Gastroesophageal sphincter (tissue), 4 donors: ENCODE results near the gene PHPT1. TPM values are rescaled to one million over a fixed set of nuclear protein-coding genes. Genes with fewer than 3 reads are reported as not detected.

Experiments
- ATAC-seq: fragments of 150-250 bp; one replicate; pipeline ENCODE4 v1.9.1; 2016; ENCODE audit warnings: mild to moderate bottlenecking, moderate library complexity
- H3K27ac ChIP-seq, 4 donors: fragments of 200-600 bp; sonication (generic) in 3 of 4; 1 replicate in 3 of 4; 2 replicates in 1 of 4; pipeline ENCODE4 v1.5.1; 2016 to 2019
- H3K27me3 ChIP-seq: fragments of 200-600 bp; sonication (generic); one replicate; pipeline ENCODE4 v1.5.1; 2019
- H3K36me3 ChIP-seq, 2 donors: fragments of 200-600 bp; sonication (generic); one replicate each; pipeline ENCODE4 v1.5.1; 2019; ENCODE audit warnings: control low read depth in 1 of 2
- H3K4me1 ChIP-seq, 3 donors: fragments of 200-600 bp; sonication (generic); 1 replicate in 2 of 3; 2 replicates in 1 of 3; pipeline ENCODE4 v1.5.1; 2016 to 2019; ENCODE audit warnings: control low read depth in 2 of 3
- H3K4me3 ChIP-seq, 2 donors: fragments of 200-600 bp; sonication (generic); one replicate each; pipeline ENCODE4 v1.5.1; 2019; ENCODE audit warnings: mild to moderate bottlenecking in 1 of 2, moderate library complexity in 1 of 2
- H3K9me3 ChIP-seq, 3 donors: fragments of 200-600 bp; sonication (generic); one replicate each; pipeline ENCODE4 v1.5.1; 2017 to 2019; ENCODE audit warnings: control low read depth in 2 of 3
- EP300 ChIP-seq: sonication (generic); formaldehyde crosslinking; IDR thresholded peaks from one replicate; pipeline ENCODE4 v1.6.1; 2017; ENCODE audit warnings: antibody characterized with exemption, mild to moderate bottlenecking
- POLR2A ChIP-seq, 2 donors: fragments of 450-650 bp; IDR thresholded peaks; one replicate each; pipeline ENCODE4 v1.6.1; 2017; ENCODE audit warnings: antibody characterized with exemption in 2 of 2, mild to moderate bottlenecking in 2 of 2, moderate library complexity in 1 of 2
- POLR2AphosphoS5 ChIP-seq: sonication (generic); formaldehyde crosslinking; IDR thresholded peaks from one replicate; pipeline ENCODE4 v1.6.1; 2017; ENCODE audit warnings: antibody characterized with exemption
- WGBS, 2 donors: methylation state at CpG; one replicate each; pipeline ENCODE4 v1.1.5; 2018; ENCODE audit warnings: low coverage in 1 of 2; 5-methylcytosine and 5-hydroxymethylcytosine counted together
- total RNA-seq, 4 donors: library from RNA; depleted of rRNA; stranded (reverse); fragments of >200 nt; gene quantifications; one replicate each; pipeline ENCODE4 v1.1.0, GENCODE V29; 2016
- TF ChIP-seq, protein P1 (sequence below), 4 experiments: fragments of 200-600 bp in 2 of 4; fragments of 450-650 bp in 2 of 4; sonication (generic) in 1 of 4; IDR thresholded peaks; one replicate each; pipeline ENCODE4 v1.5.1; 2017 to 2019; ENCODE audit warnings: antibody characterized with exemption in 4 of 4, mild to moderate bottlenecking in 2 of 4, moderate library complexity in 2 of 4

PHPT1 gene
- total RNA-seq, 4 donors from 2014 or later, result 33.7 to 63.5 (median 43.7) TPM

DNA sequence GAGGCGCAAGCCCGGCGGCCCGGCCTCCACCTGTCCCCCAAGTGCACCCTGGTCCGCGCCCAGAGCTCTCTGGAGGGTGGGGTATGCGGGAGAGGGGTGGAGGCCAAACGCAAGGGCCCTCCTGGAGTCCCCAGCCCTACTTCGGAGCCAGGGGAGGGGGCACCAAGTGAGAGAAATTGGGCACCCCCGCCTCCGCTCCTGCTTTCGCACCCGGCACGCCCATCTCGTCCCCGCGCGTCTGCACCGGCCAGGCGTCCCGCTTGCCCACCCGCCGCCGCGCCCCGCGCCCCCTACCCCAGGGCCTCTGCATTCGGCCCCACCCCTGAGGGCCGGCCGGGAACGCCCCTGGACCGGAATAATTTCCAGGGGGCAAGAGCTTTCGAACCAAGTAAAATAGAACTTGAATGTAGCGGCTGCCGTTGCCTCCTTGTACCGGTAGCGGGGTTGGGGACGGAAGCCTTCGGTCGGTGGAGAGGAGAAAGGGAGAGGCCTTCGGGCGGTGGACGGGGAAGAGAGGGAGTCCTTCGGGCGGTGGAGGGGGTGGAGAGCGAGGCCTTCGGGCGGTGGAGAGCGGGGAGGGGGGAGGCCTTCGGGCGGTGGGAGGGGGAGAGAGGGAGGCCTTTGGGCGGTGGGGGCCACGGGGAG is 694 bp upstream of the PHPT1 start:
- Histone ChIP-seq H3K27me3 (peaks cover 49% of the 10 kb centered on the region), H3K36me3 (peaks cover 0 to 16% of the 10 kb centered on the region in 2 donors), H3K27ac (peak overlapping the region; percentile 45 to 96 (median 92)), H3K9me3 (no peaks in the 10 kb centered on the region), H3K4me3 (peak overlapping the region; percentile 35 to 77), H3K4me1 (peaks cover 0 to 73% (median 32%) of the 10 kb centered on the region in 3 donors)
- TF ChIP-seq EP300 (no peak), POLR2AphosphoS5 (no peak), POLR2A (IDR thresholded peaks at IDR 0.05) (no peak)
- TF ChIP-seq, protein P1, sequence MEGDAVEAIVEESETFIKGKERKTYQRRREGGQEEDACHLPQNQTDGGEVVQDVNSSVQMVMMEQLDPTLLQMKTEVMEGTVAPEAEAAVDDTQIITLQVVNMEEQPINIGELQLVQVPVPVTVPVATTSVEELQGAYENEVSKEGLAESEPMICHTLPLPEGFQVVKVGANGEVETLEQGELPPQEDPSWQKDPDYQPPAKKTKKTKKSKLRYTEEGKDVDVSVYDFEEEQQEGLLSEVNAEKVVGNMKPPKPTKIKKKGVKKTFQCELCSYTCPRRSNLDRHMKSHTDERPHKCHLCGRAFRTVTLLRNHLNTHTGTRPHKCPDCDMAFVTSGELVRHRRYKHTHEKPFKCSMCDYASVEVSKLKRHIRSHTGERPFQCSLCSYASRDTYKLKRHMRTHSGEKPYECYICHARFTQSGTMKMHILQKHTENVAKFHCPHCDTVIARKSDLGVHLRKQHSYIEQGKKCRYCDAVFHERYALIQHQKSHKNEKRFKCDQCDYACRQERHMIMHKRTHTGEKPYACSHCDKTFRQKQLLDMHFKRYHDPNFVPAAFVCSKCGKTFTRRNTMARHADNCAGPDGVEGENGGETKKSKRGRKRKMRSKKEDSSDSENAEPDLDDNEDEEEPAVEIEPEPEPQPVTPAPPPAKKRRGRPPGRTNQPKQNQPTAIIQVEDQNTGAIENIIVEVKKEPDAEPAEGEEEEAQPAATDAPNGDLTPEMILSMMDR (IDR thresholded peaks at IDR 0.05), result no peak
- WGBS, 2 donors, result 0% methylated on average over 8 of the region's 53 CpGs; no CpG with 5 or more reads in 1 of the 2 donors
- peak; percentile 22 for ATAC-seq

DNA sequence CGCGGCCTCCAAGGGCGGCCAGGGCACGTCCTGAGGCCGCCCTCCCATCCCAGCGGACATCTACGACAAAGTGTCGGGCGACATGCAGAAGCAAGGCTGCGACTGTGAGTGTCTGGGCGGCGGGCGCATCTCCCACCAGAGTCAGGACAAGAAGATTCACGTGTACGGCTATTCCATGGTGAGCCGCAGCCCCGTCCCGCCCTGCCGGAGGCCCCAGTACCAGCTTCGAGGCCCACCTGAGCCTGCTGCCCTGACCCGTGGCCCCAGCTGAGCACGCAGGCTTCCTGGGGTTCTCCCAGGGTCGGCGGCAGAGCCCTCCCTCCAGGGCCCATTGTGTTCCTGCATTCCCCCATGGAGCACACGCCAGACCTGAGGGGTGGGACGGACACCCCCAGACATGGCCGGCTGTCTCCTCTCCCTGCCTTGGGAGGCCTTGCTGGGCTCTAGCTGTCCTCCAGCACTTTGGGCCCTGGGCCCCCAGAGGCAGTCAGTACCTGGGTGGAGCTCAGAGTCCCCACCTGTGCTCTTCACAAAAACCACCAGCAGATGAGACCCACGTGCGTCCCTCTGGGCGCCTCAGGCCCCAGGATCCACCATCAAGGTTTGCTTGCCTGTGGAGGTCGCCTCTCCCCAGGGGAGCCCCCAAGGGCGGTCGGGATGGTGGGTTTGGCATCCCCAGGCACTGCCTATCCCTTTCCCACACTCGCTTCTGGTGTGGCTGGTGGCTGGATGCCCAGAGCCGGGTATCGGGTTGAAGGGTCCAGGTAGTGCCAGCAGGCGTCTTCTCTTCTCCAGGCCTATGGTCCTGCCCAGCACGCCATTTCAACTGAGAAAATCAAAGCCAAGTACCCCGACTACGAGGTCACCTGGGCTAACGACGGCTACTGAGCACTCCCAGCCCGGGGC is 1.0 kb downstream of the PHPT1 start:
- WGBS, 2 donors, result 42% methylated on average over 8 of the region's 43 CpGs; no CpG with 5 or more reads in 1 of the 2 donors
- peaks cover 0 to 16% of the 10 kb centered on the region in 2 donors for H3K36me3 ChIP-seq
- peak overlapping the region; percentile 35 to 77 for H3K4me3 ChIP-seq
- H3K4me1 ChIP-seq, result peaks cover 0 to 59% (median 24%) of the 10 kb centered on the region in 3 donors
- ATAC-seq, result no peak
- H3K9me3 ChIP-seq, result no peaks in the 10 kb centered on the region
- TF ChIP-seq, protein P1 (IDR thresholded peaks at IDR 0.05), result no peak
- TF ChIP-seq POLR2AphosphoS5 (no peak), EP300 (no peak), POLR2A (IDR thresholded peaks at IDR 0.05) (no peak)
- peaks cover 33% of the 10 kb centered on the region for H3K27me3 ChIP-seq
- peak overlapping the region in 3 of 4 donors; percentile 91 to 96 (median 94) for H3K27ac ChIP-seq

DNA sequence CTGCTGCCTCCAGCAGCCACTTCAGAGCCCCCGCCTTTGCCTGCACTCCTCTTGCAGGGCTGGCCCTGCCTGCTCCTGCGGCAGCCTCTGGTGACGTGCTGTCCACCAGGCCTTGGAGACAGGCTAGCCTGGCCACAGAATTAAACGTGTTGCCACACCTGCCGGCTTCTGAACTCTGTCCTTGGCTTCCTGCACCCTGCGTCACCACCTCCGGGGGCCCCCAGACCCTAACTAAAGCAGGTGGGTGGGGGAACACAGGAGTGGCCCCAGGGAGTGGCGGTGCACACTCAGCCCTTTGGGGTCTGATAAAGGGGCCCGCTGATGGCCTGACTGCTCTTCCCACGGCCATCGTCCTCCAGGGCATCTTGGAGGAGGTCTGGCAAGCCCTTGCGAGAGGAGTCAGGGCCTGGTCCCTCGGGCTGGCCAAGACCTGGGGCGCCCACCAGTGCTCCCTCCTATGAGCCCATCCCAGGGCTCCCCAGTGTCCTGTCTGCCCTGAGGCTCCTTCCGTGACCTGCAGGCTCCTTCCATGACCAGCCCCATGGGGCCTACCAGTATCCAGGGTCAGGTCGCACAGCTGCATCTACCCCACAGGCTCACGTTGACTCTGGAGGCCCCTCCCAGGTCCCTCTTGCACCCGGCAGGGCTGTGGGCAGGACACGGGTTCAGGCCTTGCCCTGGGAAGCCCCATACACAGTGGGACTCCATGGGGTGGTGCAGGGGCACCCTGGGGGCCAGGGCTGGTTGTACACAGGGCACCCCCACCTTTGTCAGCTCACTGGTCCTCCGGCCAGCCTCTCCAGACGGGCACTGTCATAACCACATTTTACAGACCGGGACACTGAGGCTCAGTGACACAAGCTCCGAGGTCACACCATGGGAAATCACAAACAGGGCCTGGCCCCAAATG is 1.9 kb downstream of the PHPT1 start:
- WGBS, 2 donors, result no CpG with 5 or more reads among the region's 23 CpGs
- Histone ChIP-seq H3K9me3 (no peaks in the 10 kb centered on the region), H3K4me1 (peaks cover 0 to 50% (median 24%) of the 10 kb centered on the region in 3 donors), H3K27ac (peak overlapping the region in 1 of 4 donors; percentile 94), H3K4me3 (no peak overlapping the region), H3K27me3 (peaks cover 24% of the 10 kb centered on the region), H3K36me3 (peaks cover 0 to 16% of the 10 kb centered on the region in 2 donors)
- TF ChIP-seq POLR2AphosphoS5, result no peak
- TF ChIP-seq EP300, result no peak
- TF ChIP-seq, protein P1 (IDR thresholded peaks at IDR 0.05), result no peak
- no peak for TF ChIP-seq POLR2A (IDR thresholded peaks at IDR 0.05)
- no peak for ATAC-seq

DNA sequence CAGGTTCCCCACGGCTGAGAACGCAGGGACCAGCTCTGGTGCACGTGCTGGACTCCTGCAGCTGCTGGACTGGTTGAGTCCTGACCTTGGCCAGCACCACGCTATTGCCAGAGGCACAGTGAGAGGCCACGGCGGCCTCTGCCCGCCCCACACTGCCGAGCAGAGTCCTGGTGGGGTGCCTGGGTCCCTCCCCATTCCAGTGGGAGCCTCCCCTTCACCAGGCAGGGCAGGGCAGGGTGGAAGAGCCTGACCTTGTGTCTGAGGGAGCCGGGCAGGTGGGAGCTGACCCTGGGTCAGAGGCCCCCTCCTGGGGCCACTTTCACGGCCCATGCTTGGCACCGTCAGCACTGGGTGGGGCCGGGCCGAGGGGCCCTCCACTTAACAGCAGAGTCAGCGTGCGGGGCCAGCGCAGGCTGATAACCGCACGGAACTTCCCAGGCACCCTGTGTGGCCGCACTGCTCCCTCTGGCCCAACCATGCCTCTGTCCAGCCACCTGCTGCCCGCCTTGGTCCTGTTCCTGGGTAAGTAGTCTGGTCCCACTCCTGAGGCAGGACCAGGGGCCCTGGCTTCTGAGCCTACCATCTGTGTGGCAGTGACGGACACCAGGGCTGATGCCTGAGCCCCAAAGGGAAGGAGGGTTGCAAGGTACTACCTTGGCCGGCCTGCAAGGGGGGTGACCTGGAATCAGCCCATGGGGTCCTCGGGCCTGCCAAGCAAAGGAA is 2.9 kb downstream of the PHPT1 start, which contains the start of gene MAMDC4:
Gene MAMDC4 (plus strand): TSS at position 406 of the 723 bp plus-strand sequence. CDS start 71 bp downstream, at position 477.
- no CpG with 5 or more reads among the region's 23 CpGs for WGBS, 2 donors

More for the DNA sequence above, 2.9 kb downstream of the PHPT1 start, which contains the start of gene MAMDC4:
- ATAC-seq, result no peak
- H3K9me3 ChIP-seq, result no peaks in the 10 kb centered on the region
- peaks cover 0 to 16% of the 10 kb centered on the region in 2 donors for H3K36me3 ChIP-seq
- peaks cover 0 to 40% (median 18%) of the 10 kb centered on the region in 3 donors for H3K4me1 ChIP-seq
- peaks cover 14% of the 10 kb centered on the region for H3K27me3 ChIP-seq
- no peak within 1 kb of the TSS for H3K4me3 ChIP-seq
- H3K27ac ChIP-seq, result no peak within 1 kb of the TSS
- no peak for TF ChIP-seq POLR2AphosphoS5
- TF ChIP-seq, protein P1 (IDR thresholded peaks at IDR 0.05), result no peak
- TF ChIP-seq POLR2A (IDR thresholded peaks at IDR 0.05), result no peak
- no peak for TF ChIP-seq EP300
